PFSK-1 (cell line): Measurements from ENCODE around the gene STAM2.

Experiments used
- FOXP2 ChIP-seq: optimal IDR thresholded peaks from 2 replicates; pipeline ENCODE3; 2011; ENCODE audit warnings: borderline replicate concordance, control low read depth, inconsistent platforms; ENCODE audit not compliant: insufficient read depth; ENCODE audit errors: extremely low read length, extremely low read depth
- POLR2AphosphoS5 ChIP-seq: IDR thresholded peaks from 2 replicates; pipeline ENCODE4 v1.6.1; 2012; ENCODE audit warnings: low read depth, mild to moderate bottlenecking, control low read depth, low read length, moderate library complexity
- REST ChIP-seq, 2 experiments: IDR thresholded peaks; 2 replicates each; pipeline versions ENCODE4 v1.6.1 to v1.8.0; 2011 to 2012; ENCODE audit warnings: low read depth in 2 of 2, low read length in 2 of 2, control low read depth in 1 of 2, inconsistent platforms in 1 of 2, mild to moderate bottlenecking in 1 of 2, moderate library complexity in 1 of 2; ENCODE audit not compliant: insufficient read depth in 1 of 2
- SIN3A ChIP-seq: IDR thresholded peaks from 2 replicates; pipeline ENCODE4 v1.6.1; 2012; ENCODE audit warnings: mild to moderate bottlenecking, low read length, moderate library complexity, borderline replicate concordance; ENCODE audit not compliant: insufficient read depth
- TAF1 ChIP-seq: IDR thresholded peaks from 2 replicates; pipeline ENCODE4 v1.6.1; 2012; ENCODE audit warnings: low read length, control low read depth, borderline replicate concordance; ENCODE audit not compliant: insufficient read depth

The STAM2 gene

DNA sequence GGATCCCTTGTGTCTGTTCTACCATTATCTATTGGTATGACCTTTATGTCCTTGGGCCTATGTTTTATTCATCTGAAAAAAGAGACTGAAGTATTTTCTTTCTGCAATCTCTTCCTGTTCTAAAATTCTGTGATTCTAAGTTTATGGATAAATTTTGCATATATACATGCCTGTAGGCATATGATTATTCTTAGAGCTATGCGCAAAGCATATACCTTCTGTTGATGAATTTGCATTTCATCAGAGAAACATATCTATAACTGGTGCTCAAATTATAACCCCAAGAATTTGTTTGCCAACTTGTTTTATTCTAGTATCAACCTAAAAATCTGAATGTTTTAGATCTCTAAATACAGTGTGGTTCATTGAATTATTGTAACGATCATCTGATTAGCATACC lies 83.5 kb downstream of the STAM2 start:
- TF ChIP-seq TAF1 (no peak), REST (IDR thresholded peaks at IDR 0.05; ENCODE audit: insufficient read depth in 1 of 2, low read depth in 2 of 2, low read length in 2 of 2) (no peak), FOXP2 (no peak), POLR2AphosphoS5 (no peak), SIN3A (no peak)

DNA sequence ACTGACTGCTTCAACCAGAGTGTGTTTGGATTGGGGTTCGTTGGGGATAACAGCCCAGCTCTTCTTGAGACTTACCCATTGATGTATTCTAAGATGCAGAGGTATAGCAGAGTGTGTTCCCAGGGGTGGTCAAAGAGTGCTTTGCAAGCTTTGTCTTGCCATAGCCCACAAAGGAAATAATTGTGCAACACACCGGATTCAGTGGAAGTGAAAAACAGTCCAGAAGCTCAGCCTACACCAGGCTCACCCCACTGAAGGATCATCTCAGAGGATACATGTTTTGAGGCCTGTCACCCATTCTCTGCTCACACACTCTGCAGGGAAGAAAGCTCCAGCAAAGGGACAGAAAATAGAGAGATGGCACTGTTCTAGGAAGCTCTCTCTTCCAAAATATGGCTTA lies 86.3 kb downstream of the STAM2 start:
- TF ChIP-seq POLR2AphosphoS5, result no peak
- no peak for TF ChIP-seq SIN3A
- TF ChIP-seq TAF1, result no peak
- TF ChIP-seq REST (IDR thresholded peaks at IDR 0.05; ENCODE audit: insufficient read depth in 1 of 2, low read depth in 2 of 2, low read length in 2 of 2), result no peak
- no peak for TF ChIP-seq FOXP2

DNA sequence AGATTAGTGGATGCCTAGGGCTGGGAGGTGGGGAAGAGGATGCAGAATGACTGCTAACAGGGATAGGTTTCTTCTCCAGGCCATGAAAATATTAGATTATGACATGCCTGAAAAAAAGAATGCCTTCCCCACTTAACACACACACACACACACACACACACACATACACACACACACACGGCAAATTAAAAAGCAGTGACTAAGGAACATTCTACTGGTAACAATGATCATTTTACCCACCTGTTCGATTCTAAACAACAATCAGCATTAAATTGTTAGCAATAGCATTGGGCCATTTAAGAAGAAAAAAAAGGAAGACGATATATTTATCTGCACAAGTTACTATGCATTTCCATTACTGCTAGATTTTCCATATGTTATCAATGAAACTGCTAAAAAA lies 87.6 kb downstream of the STAM2 start:
- TF ChIP-seq REST (IDR thresholded peaks at IDR 0.05; ENCODE audit: insufficient read depth in 1 of 2, low read depth in 2 of 2, low read length in 2 of 2) (no peak), POLR2AphosphoS5 (no peak), TAF1 (no peak), FOXP2 (no peak), SIN3A (no peak)

GRCh38 chr2:152086231-152086630 lies 89.3 kb downstream of the STAM2 start:
- TF ChIP-seq TAF1 (no peak), SIN3A (no peak), POLR2AphosphoS5 (no peak), FOXP2 (no peak), REST (IDR thresholded peaks at IDR 0.05; ENCODE audit: insufficient read depth in 1 of 2, low read depth in 2 of 2, low read length in 2 of 2) (no peak)

DNA sequence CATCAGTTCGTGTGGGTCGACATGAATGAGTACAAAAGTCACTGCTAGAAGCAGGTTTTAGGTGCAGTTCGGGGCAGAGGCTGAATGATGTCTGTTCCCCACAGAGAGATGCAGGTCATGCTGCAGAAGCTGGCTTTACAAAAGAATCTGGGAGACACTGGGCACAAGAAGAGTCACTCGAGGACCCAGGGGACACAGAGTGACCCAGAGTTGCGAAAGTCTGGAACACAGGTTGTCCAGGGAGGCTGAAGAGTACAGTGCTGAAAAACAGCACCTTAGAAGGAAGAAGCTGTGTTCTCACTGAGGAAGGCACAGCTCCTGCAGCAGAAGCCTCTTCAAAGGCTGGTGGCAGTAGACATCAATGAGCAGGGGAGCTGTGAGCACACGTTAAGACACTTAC lies 91.5 kb downstream of the STAM2 start:
- TF ChIP-seq SIN3A (no peak), TAF1 (no peak), POLR2AphosphoS5 (no peak), FOXP2 (no peak), REST (IDR thresholded peaks at IDR 0.05; ENCODE audit: insufficient read depth in 1 of 2, low read depth in 2 of 2, low read length in 2 of 2) (no peak)
